ENCODE data around the gene SIRT3.

The SIRT3 gene

GRCh38 chr11:206526-207207 is 29.5 kb downstream of the SIRT3 start:
- H2AK5ac ChIP-seq (ENCODE audit: low read length, severe bottlenecking): peak overlapping the region; percentile 44
- peak overlapping the region; percentile 98 for H4K8ac ChIP-seq (ENCODE audit: low read length)
- peak overlapping the region; percentile 49 for H2BK15ac ChIP-seq (ENCODE audit: low read depth, poor library complexity, severe bottlenecking)
- DNase-seq: peak; percentile 42
- H2BK12ac ChIP-seq (ENCODE audit: low read length in 2 of 2): peak overlapping the region in 1 of 2 experiments; percentile 11
- WGBS: 10% methylated on average over 29 of the region's 39 CpGs
- H3K4ac ChIP-seq (ENCODE audit: low read depth in 1 of 2, low read length in 2 of 2): peak overlapping the region; percentile 92 to 98
- H3K9me3 ChIP-seq (ENCODE audit: control insufficient read depth, low read length): no peaks in the 10 kb centered on the region
- H4K91ac ChIP-seq (ENCODE audit: low read length): peak overlapping the region; percentile 98
- no peaks in the 10 kb centered on the region for H3K27me3 ChIP-seq (ENCODE audit: control insufficient read depth in 1 of 2, insufficient read depth in 1 of 2, low read length in 2 of 2)
- peak overlapping the region; percentile 93 to 97 for H3K4me3 ChIP-seq (ENCODE audit: insufficient read depth in 1 of 2, low read depth in 1 of 2, low read length in 2 of 2)
- peak overlapping the region; percentile 96 to 99 for H3K18ac ChIP-seq (ENCODE audit: low read depth in 1 of 2, low read length in 2 of 2)
- peaks cover 22% of the 10 kb centered on the region for H3K79me1 ChIP-seq (replicated peaks; ENCODE audit: low read length, poor library complexity, severe bottlenecking)
- H3K14ac ChIP-seq (ENCODE audit: low read length in 2 of 2): peak overlapping the region; percentile 94 to 98
- H3K36me3 ChIP-seq (ENCODE audit: control insufficient read depth in 1 of 2, insufficient read depth in 2 of 2, low read depth in 1 of 2, low read length in 2 of 2): peaks cover 60% of the 10 kb centered on the region in 2 experiments
- H3K27ac ChIP-seq (ENCODE audit: low read length, poor library complexity, severe bottlenecking): peak overlapping the region; percentile 32
- peak overlapping the region; percentile 48 for H2AFZ ChIP-seq (ENCODE audit: low read depth, low read length)
- H2BK5ac ChIP-seq (ENCODE audit: low read depth, low read length, poor library complexity, severe bottlenecking): peak overlapping the region; percentile 87
- peak overlapping the region; percentile 48 to 68 for H3K23ac ChIP-seq (ENCODE audit: low read length in 2 of 2)
- H3K4me1 ChIP-seq (ENCODE audit: control insufficient read depth, insufficient read depth, low read depth, low read length): peaks cover 56% of the 10 kb centered on the region
- peak overlapping the region; percentile 98 for H3K9ac ChIP-seq (ENCODE audit: low read length)
- peak overlapping the region; percentile 98 for H2BK120ac ChIP-seq (ENCODE audit: low read depth, low read length)
- H3K4me2 ChIP-seq (ENCODE audit: low read length, poor library complexity, severe bottlenecking): peak overlapping the region; percentile 86

- Histone ChIP-seq H2BK12ac (ENCODE audit: low read length in 2 of 2) (no peak overlapping the region), H3K23ac (ENCODE audit: low read length in 2 of 2) (no peak overlapping the region), H4K91ac (ENCODE audit: low read length) (no peak overlapping the region), H3K27ac (ENCODE audit: low read length, poor library complexity, severe bottlenecking) (no peak overlapping the region), H4K8ac (ENCODE audit: low read length) (no peak overlapping the region), H2BK5ac (ENCODE audit: low read depth, low read length, poor library complexity, severe bottlenecking) (no peak overlapping the region), H3K18ac (ENCODE audit: low read depth in 1 of 2, low read length in 2 of 2) (no peak overlapping the region), H3K79me1 (replicated peaks; ENCODE audit: low read length, poor library complexity, severe bottlenecking) (peaks cover 22% of the 10 kb centered on the region), H2BK15ac (ENCODE audit: low read depth, poor library complexity, severe bottlenecking) (no peak overlapping the region), H3K36me3 (ENCODE audit: control insufficient read depth in 1 of 2, insufficient read depth in 2 of 2, low read depth in 1 of 2, low read length in 2 of 2) (peaks cover 55 to 59% of the 10 kb centered on the region in 2 experiments), H3K4me1 (ENCODE audit: control insufficient read depth, insufficient read depth, low read depth, low read length) (peaks cover 50% of the 10 kb centered on the region), H3K9me3 (ENCODE audit: control insufficient read depth, low read length) (no peaks in the 10 kb centered on the region), H2BK120ac (ENCODE audit: low read depth, low read length) (no peak overlapping the region), H3K4me2 (ENCODE audit: low read length, poor library complexity, severe bottlenecking) (peak overlapping the region; percentile 86), H3K4ac (ENCODE audit: low read depth in 1 of 2, low read length in 2 of 2) (no peak overlapping the region), H2AFZ (ENCODE audit: low read depth, low read length) (no peak overlapping the region), H2AK5ac (ENCODE audit: low read length, severe bottlenecking) (no peak overlapping the region), H3K9ac (ENCODE audit: low read length) (peak overlapping the region; percentile 98), H3K4me3 (ENCODE audit: insufficient read depth in 1 of 2, low read depth in 1 of 2, low read length in 2 of 2) (peak overlapping the region in 1 of 2 experiments; percentile 97), H3K14ac (ENCODE audit: low read length in 2 of 2) (no peak overlapping the region), H3K27me3 (ENCODE audit: control insufficient read depth in 1 of 2, insufficient read depth in 1 of 2, low read length in 2 of 2) (no peaks in the 10 kb centered on the region)
- WGBS: 89% methylated on average over 5 of the region's 7 CpGs
- no peak for DNase-seq
Observed at GRCh38 chr11:206002-206384, 30.1 kb downstream of the SIRT3 start.

DNA sequence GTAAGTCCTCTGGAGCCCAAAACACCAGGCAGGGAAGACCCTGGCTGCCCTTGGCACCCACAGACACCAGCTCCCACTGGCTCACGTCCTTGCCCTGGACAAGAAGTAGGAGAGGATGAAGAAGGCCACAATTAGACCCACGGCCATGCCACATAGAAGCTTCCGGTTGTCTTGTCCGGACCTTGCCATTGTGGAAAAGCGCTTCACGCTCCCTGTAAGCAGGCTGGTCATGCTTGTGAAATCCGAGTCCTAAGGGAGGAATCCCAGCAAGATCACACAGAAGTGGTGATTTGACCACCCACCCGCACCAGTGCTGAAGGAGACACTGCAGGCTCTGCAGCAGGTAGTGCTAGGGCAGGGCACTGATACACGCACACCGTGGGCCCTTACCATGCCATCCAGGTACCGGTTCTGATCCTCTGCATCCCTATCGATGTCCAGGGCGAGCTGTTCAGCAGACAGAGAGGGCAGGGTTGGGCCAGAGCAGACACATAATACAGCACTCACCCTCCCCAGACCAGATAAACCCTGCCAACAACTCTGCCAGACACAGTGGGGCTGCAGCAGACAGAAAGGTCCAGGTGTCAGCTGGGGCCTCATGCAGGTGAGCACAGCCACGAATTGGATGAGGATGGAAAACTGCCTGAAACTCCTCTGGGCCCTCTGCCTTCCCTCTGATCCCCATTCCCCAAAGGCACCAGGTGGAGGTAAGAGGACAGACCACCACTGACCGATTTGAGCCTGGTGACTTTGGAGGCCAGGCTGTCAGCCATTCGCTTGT is 30.7 kb downstream of the SIRT3 start:
- Histone ChIP-seq H3K27ac (ENCODE audit: low read length, poor library complexity, severe bottlenecking) (no peak overlapping the region), H3K9me3 (ENCODE audit: control insufficient read depth, low read length) (no peaks in the 10 kb centered on the region), H3K23ac (ENCODE audit: low read length in 2 of 2) (no peak overlapping the region), H2BK12ac (ENCODE audit: low read length in 2 of 2) (no peak overlapping the region), H3K4me3 (ENCODE audit: insufficient read depth in 1 of 2, low read depth in 1 of 2, low read length in 2 of 2) (peak overlapping the region in 1 of 2 experiments; percentile 97), H2AK5ac (ENCODE audit: low read length, severe bottlenecking) (no peak overlapping the region), H2BK120ac (ENCODE audit: low read depth, low read length) (no peak overlapping the region), H3K4me1 (ENCODE audit: control insufficient read depth, insufficient read depth, low read depth, low read length) (peaks cover 47% of the 10 kb centered on the region), H3K79me1 (replicated peaks; ENCODE audit: low read length, poor library complexity, severe bottlenecking) (peaks cover 24% of the 10 kb centered on the region), H4K91ac (ENCODE audit: low read length) (no peak overlapping the region), H3K9ac (ENCODE audit: low read length) (peak overlapping the region; percentile 98), H3K18ac (ENCODE audit: low read depth in 1 of 2, low read length in 2 of 2) (no peak overlapping the region), H3K14ac (ENCODE audit: low read length in 2 of 2) (no peak overlapping the region), H3K27me3 (ENCODE audit: control insufficient read depth in 1 of 2, insufficient read depth in 1 of 2, low read length in 2 of 2) (no peaks in the 10 kb centered on the region), H3K36me3 (ENCODE audit: control insufficient read depth in 1 of 2, insufficient read depth in 2 of 2, low read depth in 1 of 2, low read length in 2 of 2) (peaks cover 55 to 59% of the 10 kb centered on the region in 2 experiments), H3K4ac (ENCODE audit: low read depth in 1 of 2, low read length in 2 of 2) (no peak overlapping the region), H2AFZ (ENCODE audit: low read depth, low read length) (no peak overlapping the region), H3K4me2 (ENCODE audit: low read length, poor library complexity, severe bottlenecking) (no peak overlapping the region), H4K8ac (ENCODE audit: low read length) (no peak overlapping the region), H2BK15ac (ENCODE audit: low read depth, poor library complexity, severe bottlenecking) (no peak overlapping the region), H2BK5ac (ENCODE audit: low read depth, low read length, poor library complexity, severe bottlenecking) (no peak overlapping the region)
- 97% methylated on average over 16 of the region's 16 CpGs for WGBS
- no peak for DNase-seq

DNA sequence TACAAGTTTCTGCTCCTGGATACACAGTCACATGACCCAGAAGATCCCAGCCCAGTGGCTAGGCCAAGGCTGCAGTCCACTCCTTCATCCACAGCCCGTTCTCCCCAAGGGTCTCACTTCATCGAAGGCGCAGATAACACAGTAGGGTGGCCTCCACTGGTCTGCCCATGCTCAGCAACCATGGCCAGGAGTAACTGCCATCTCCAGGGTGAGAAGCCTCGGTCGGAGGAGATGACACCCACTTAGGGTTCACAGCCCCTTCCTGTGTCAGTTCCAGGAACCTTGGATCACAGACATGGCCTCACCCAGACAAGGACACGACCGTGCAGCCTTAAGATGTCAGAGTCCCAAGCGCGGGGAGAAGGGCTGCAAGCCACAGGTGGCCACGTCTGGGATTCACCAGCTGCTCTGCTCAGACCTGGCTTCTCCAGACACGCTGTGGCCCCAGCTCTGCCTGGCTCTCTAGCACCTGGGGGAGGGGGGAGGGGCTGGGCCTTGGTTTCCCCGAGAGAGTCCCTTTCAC is 31.5 kb downstream of the SIRT3 start:
- Histone ChIP-seq H4K8ac (ENCODE audit: low read length) (peak overlapping the region; percentile 40), H3K4me3 (ENCODE audit: insufficient read depth in 1 of 2, low read depth in 1 of 2, low read length in 2 of 2) (no peak overlapping the region), H3K14ac (ENCODE audit: low read length in 2 of 2) (no peak overlapping the region), H2BK120ac (ENCODE audit: low read depth, low read length) (no peak overlapping the region), H3K4me1 (ENCODE audit: control insufficient read depth, insufficient read depth, low read depth, low read length) (peaks cover 42% of the 10 kb centered on the region), H2AK5ac (ENCODE audit: low read length, severe bottlenecking) (no peak overlapping the region), H3K9me3 (ENCODE audit: control insufficient read depth, low read length) (no peaks in the 10 kb centered on the region), H2BK12ac (ENCODE audit: low read length in 2 of 2) (no peak overlapping the region), H3K4ac (ENCODE audit: low read depth in 1 of 2, low read length in 2 of 2) (no peak overlapping the region), H3K36me3 (ENCODE audit: control insufficient read depth in 1 of 2, insufficient read depth in 2 of 2, low read depth in 1 of 2, low read length in 2 of 2) (peaks cover 53 to 54% of the 10 kb centered on the region in 2 experiments), H3K27ac (ENCODE audit: low read length, poor library complexity, severe bottlenecking) (no peak overlapping the region), H3K18ac (ENCODE audit: low read depth in 1 of 2, low read length in 2 of 2) (no peak overlapping the region), H3K27me3 (ENCODE audit: control insufficient read depth in 1 of 2, insufficient read depth in 1 of 2, low read length in 2 of 2) (no peaks in the 10 kb centered on the region), H2BK15ac (ENCODE audit: low read depth, poor library complexity, severe bottlenecking) (no peak overlapping the region), H3K4me2 (ENCODE audit: low read length, poor library complexity, severe bottlenecking) (no peak overlapping the region), H3K79me1 (replicated peaks; ENCODE audit: low read length, poor library complexity, severe bottlenecking) (peaks cover 25% of the 10 kb centered on the region), H3K23ac (ENCODE audit: low read length in 2 of 2) (no peak overlapping the region), H4K91ac (ENCODE audit: low read length) (peak overlapping the region; percentile 55), H3K9ac (ENCODE audit: low read length) (no peak overlapping the region), H2BK5ac (ENCODE audit: low read depth, low read length, poor library complexity, severe bottlenecking) (no peak overlapping the region), H2AFZ (ENCODE audit: low read depth, low read length) (no peak overlapping the region)
- no peak for DNase-seq
- 91% methylated on average over 11 of the region's 12 CpGs for WGBS

All from mesenchymal stem cell (in vitro differentiated cells and primary cell).